HG03280 (cell line): ENCODE measurements around the gene SMO.
"Not testable (repeated sequence)": the region's sequence is repeated elsewhere in the genome, so short reads cannot be mapped to it uniquely, and the experiment has no call there.

ENCODE experiments used
- ATAC-seq: cut with Tn5 transposase; IDR thresholded peaks from one replicate; pipeline ENCODE4 v1.9.1; 2021; ENCODE audit warnings: mild to moderate bottlenecking, moderate library complexity; ENCODE audit not compliant: unreplicated experiment

The SMO gene

DNA sequence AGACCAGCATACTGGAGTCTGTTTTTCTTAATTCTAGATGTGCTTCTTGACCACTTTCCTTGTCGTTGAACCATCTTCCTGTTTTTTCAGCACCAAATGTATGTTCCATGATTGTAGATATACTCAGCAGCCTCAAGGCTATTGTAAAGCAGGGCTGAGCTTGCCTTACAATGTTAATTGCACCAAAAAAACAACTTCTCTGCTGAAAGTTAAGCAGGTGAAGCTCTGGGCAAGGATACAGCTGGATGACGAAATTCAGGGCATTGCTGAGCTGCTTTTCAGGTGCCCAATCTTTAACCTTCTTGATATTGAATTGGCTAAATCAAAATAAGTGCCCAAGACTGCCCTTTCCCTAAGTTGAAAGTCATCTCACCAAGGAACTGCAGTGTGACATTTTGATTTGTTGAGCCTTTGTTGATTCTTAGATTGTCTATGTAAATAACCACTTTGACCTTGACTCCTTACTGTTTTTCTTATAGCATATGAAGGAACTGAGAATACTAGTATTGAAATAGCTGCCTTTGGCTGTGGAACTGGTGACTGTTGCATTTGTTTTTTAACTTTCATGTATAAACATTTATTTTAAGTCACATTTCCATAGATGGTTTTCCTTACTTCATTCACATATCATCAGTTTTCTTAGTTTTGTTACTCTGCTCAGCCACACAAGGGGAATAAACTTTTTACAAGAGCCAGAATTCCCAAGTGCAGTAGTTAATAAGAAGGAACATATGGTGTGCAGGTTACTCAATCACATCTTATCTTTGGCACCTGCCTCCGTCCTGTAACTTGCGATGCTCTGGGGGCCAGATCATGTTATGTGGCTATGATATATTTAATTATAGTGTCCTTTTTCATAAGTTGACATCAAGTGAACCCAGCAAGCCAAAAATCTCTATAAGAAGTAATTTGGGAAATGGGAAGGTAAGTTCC is 39.5 kb downstream of the SMO start:
- ATAC-seq = no peak

DNA sequence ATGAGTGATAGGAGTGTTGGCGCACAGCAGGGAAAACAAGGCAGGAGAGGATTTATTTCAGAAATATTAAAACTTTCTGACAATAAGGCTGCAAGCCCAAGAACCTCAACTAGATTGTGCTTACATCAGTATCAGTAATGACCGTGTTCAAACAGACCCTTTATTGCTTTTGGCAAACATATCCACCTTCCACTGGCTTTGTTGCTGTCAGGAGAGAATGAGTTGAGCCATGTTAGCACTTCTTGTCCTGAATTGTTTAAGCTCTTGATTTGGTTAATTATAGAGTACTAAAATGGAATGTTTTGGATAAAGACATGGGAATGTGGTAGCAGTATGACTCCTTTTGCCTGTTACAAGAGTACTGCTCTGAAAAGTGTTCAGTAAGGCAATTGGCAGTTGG is 40.2 kb downstream of the SMO start:
- ATAC-seq = no peak

GRCh38 chr7:129231666-129232065 is 43.2 kb downstream of the SMO start:
- ATAC-seq = no peak

DNA sequence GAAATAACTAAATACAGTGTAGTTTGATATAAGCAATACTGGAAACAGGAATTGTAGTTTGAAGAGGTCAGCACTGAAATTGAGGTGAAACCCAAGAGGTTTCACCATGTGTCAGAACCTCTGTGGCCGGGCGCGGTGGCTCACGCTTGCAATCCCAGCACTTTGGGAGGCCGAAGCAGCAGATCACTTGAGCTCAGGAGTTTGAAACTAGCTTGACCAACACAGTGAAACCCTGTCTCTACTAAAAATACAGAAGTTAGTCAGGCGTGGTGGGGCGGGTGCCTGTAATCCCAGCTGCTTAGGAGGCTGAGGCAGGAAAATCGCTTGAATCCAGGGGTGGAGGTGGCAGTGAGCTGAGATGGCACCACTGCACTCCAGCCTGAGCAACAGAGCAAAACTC is 50.1 kb downstream of the SMO start:
- ATAC-seq = no peak

GRCh38 chr7:129240119-129240820 is 51.8 kb downstream of the SMO start:
- ATAC-seq = no peak

- no peak for ATAC-seq
Measured at GRCh38 chr7:129244220-129244619, 55.8 kb downstream of the SMO start.

- ATAC-seq = no peak
Measured at GRCh38 chr7:129245533-129245932, 57.1 kb downstream of the SMO start.

DNA sequence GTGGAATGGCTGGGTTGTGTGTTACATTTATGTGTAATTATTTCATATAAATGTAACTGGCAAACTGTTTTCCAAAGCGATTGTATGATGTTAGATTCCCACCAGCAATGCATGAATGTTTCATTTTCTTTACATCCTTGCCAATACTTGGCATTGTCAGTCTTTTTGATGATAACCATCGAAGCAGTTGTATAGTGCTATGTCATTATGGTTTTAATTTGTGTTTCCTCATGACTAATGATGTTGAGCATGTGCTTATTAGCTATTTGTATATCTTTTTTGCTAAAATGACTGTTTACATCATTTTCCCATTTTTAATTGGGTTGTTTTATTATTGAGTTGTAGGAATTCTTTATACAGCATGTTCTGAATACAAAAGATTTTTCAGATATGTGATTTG is 58.7 kb downstream of the SMO start:
- ATAC-seq = no peak

GRCh38 chr7:129252128-129252527 is 63.7 kb downstream of the SMO start:
- no peak for ATAC-seq

- ATAC-seq = not testable (repeated sequence)
Measured at GRCh38 chr7:129252603-129253002, 64.2 kb downstream of the SMO start.

DNA sequence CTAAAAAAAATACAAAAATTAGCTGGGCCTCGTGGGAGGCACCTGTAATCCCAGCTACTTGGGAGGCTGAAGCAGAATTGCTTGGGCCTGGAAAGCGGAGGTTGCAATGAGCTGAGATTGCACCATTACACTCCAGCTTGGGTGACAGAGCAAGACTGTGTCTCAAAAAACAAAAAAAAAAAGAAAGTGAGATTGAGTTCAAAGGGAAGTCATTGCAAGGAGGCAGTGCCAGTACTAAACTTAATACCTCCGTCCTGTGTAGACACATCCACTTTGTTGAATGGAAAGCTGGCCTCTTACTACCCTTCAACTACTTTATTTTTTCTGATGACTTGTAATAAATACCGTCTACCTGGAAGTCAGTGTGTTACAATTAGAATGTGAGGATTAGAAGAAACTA is 67.4 kb downstream of the SMO start:
- no peak for ATAC-seq

GRCh38 chr7:129256221-129256620 is 67.8 kb downstream of the SMO start:
- no peak for ATAC-seq

DNA sequence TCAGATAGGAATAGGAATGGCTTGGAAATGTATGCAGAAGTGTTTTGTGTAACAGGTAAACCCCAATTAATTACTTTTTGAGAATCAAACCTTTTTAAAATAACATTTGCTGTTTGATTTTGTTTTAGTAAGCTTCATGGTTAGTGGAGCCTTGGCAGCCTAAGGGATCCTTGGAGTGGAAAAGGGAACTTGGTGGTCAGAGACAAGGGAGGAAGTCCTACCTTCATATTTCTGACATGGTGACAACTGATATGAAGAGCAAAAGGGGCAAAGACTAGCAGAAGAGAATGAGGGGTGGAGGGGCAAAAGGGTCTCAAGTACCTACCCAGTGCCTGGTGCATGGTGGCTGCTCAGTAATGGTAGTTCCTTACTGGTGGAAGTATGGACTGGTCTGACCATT is 68.7 kb downstream of the SMO start:
- no peak for ATAC-seq

DNA sequence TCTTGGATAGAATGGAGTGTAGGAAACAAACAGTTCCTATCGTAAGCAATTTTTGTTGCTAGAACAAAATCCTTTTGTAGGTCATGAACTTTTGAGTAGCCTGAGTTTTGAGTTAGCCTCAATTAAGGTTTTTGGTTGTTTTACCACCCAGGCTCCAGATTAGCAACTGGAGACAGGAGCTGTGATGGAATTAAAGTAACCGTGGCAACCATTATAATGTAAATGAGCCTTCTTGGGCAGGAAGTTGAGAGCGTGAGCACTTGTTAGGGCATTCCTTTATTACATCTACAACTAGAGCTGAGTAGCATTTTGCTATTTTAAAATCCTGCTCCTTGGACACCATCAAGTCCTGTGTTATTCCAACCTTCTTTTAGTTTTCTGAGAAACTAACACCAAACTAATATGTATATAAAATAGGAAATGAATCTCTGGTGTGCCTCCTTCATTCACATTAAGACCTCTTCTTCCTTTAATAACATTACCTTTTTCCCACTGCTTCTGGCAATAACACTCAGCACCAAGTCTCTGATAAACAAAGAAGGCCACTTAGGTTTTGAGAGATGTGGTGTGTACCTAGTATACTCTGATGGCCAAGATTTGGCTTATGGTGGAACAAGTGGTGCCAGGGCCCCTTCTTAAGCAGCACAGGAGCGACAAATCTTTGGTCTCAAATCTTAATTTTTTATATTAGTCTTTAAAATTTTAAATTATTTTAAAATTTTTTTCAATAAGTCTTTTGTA is 70.4 kb downstream of the SMO start:
- no peak for ATAC-seq

GRCh38 chr7:129262324-129262723 is 73.9 kb downstream of the SMO start:
- ATAC-seq = no peak
